NCI-H774 (cell line): ENCODE data around the gene SLC24A2.
"Not testable (repeated sequence)": the region's sequence is repeated elsewhere in the genome, so short reads cannot be mapped to it uniquely, and the experiment has no call there.

Experiments
- DNase-seq: peaks from one replicate; lab custom pipeline; 2025; lab: John Stamatoyannopoulos, UW

Gene SLC24A2

GRCh38 chr9:19788614-19789271 is at the start of gene SLC24A2:
Gene SLC24A2 (minus strand): TSS chr9:19789037.
- DNase-seq = no peak

DNA sequence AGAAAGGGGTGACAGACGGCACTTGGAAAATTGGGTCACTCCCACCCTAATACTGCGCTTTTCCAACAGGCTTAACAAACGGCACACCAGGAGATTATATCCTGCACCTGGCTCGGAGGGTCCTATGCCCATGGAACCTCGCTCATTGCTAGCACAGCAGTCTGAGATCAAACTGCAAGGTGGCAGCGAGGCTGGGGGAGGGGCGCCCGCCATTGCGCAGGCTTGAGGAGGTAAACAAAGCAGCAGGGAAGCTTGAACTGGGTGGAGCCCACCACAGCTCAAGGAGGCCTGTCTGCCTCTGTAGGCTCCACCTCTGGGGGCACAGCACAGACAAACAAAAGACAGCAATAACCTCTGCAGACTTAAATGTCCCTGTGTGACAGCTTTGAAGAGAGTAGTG is 44.5 kb upstream of the SLC24A2 start:
- not testable (repeated sequence) for DNase-seq

GRCh38 chr9:19830796-19831195 is 42.0 kb upstream of the SLC24A2 start:
- DNase-seq = no peak

DNA sequence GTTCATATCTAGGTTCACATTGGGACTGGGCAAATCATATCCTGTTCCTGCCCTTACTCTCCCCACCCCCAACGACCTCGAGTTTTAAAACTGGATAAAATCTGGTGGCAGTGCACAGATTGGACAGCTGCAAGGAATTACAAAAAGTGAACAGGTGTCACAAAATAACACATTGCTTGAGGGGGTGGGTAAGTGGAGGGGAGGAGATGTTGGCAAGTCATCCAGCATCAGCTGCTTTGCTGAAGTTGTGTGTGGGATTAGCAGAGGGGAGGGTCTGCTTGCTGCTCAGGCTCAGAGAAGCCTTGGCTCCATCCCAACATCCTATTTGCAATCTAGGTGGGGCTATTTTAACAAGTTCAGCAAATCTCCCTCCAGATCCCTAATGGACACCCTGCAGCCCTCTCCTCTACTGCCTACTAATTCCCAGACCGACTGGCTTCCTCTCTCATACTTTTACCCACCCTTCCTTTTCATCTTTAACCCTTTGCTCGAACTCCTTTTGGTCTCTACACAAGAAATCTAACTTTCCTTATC is 39.8 kb upstream of the SLC24A2 start:
- DNase-seq = no peak

GRCh38 chr9:19816769-19817168 is 27.9 kb upstream of the SLC24A2 start:
- no peak for DNase-seq

DNA sequence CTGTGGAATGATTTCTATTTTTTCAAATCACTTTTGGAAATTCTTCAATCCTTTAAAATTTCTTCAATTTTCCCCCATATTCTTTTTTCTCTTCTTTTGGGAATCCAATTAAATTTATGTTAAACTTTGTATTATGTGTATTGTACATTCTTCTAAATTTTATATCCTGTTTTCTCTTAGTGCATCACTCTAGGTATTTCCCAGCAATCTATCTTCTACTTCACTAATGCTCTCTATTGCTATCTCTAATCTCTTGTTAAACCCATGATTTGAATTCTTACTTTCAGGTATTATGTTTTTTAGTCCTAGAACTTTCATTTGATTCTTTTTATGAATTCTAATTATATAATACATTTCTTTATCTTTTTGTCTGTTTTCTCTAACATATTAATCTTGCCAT is 23.4 kb upstream of the SLC24A2 start:
- no peak for DNase-seq

DNA sequence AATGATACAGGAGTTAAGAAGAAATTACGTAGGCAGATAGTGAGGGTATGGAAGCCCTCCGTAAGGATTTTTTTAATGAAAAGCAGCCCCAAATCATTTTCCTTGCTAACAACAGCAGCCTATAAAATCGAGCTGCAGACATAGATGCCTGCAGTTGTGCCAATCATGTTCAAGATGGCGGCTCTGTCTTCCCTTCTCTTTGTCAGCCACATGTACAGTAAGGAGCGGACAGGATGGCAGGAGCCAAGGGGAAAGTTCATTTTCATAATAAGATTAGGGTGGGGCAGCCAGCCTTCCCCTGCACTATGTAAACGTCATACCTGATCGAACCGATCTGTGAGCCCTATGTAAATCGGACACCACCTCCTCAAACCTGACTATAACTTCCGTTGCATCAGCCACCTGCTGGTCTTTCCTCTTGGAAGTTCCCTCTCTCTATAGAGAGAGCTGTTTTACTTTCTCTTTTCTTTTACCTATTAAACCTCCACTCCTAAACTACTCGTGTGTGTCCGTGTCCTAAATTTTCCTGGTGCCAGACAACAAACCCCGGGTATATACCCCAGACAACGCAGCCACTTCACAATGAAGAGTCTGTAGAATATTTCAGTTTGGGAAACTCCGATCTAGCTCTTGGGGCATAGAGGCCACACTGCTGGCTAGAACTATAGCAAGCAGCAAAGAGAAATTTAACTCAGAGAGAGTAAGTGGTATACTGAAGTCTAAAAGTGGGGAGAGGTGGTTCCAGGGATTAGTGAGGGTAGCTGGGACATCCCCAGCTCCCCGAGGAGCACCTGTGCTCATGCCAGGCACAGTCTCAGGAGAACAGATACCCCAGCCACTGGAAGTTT is 20.8 kb upstream of the SLC24A2 start:
- DNase-seq = no peak

- DNase-seq = no peak
Measured at GRCh38 chr9:19807182-19807892, 18.5 kb upstream of the SLC24A2 start.

DNA sequence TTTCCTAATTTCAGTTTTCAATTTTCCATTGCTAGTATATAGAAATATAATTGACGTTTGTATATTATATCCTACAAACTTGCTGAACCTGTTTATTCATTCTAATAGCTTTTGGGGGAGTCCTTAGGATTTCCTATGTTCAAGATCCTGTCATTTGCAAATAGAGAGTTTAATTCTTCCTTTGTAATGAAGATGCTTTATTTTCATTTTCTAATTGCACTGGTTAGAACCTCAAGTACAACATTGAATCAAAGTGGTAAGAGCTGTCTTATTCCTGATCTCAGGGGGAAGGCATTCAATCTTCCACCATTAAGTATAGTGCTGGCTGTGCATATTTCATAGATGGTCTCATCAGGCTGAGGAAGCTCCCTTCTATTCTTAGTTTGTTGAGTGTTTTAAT is 15.6 kb upstream of the SLC24A2 start:
- no peak for DNase-seq

DNA sequence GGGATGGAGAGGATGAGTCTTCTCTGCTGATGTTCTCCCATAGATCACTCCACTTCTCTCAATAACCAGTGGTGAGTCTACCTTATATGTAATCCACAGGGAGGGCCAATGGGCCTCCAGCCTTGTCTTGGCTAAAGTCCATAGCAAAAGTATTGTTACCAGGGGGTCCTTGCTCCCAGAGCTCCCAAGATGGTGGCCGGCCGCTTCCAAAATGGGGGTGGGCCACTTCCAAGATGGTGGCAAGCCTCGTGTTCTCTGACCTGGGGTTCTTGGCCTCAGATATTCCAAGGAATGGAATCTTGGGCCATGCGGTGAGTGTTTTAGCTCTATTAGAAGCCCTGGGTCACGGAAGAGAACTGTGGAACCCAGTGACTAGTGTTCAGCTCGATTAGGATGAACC is 12.0 kb upstream of the SLC24A2 start:
- no peak for DNase-seq

GRCh38 chr9:19799784-19800183 is 10.9 kb upstream of the SLC24A2 start:
- DNase-seq = no peak

GRCh38 chr9:19788152-19788551 is 685 bp downstream of the SLC24A2 start:
- DNase-seq = no peak

- no peak for DNase-seq
Measured at GRCh38 chr9:19787672-19788071, 1.2 kb downstream of the SLC24A2 start.

GRCh38 chr9:19785230-19785629 is 3.6 kb downstream of the SLC24A2 start:
- DNase-seq = no peak

DNA sequence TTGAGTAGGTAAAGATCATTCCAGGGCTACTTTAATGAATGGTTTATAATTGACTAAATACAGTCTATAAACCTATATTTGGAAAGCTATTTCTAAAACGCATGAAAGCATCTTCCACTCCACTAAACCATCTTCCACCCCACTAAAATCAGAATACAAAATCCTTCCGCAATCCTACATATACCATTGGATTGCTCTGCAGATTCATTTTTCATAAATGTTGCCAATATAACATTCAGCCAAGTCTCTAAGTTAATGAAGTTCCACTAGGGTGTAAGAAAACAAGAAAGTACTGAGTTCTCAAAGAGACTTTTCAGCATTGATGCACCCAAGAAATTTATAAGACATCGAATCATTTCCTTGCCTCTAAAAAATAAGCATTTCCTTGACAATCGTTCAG is 4.7 kb downstream of the SLC24A2 start:
- DNase-seq = no peak

DNA sequence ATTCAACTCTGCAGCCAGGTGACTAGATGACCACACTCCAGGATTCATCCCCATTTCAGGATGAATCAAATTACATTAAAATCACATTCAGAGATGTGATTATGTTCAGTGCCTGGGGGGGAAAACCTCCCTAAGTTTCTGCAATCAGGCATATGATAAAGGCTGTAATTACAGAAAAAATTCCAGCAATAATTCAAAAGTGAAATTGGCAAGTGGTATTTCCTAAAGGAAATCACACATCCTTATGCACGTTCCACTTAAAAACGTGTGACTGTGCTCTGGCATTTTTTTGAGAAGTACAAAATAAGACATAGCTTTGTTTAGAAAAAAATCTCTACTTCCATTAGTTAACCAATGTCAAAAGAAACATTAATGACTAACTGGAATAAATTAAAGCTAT is 5.3 kb downstream of the SLC24A2 start:
- no peak for DNase-seq

GRCh38 chr9:19782005-19782404 is 6.8 kb downstream of the SLC24A2 start:
- no peak for DNase-seq

DNA sequence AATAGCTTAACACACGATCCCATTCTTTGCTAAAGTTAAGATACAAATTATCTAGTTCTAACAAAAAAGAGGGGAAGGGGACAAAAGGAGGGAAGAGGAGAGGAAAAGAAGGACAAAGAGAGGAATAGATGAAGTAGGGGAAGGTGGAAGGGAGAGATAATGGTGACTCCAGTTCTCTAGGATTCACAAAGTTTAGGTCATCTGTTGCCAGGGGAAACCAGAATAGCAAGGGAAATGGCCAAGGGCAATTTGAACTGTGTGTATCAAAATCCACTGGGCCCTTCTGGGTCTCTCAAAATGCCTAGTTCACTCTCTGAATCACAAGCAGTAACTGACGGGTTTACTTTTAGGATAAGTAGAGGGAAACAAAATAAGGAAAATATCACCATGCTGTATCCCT is 7.6 kb downstream of the SLC24A2 start:
- no peak for DNase-seq

GRCh38 chr9:19771446-19771845 is 17.4 kb downstream of the SLC24A2 start:
- DNase-seq = no peak

- no peak for DNase-seq
Measured at GRCh38 chr9:19770973-19771372, 17.9 kb downstream of the SLC24A2 start.

DNA sequence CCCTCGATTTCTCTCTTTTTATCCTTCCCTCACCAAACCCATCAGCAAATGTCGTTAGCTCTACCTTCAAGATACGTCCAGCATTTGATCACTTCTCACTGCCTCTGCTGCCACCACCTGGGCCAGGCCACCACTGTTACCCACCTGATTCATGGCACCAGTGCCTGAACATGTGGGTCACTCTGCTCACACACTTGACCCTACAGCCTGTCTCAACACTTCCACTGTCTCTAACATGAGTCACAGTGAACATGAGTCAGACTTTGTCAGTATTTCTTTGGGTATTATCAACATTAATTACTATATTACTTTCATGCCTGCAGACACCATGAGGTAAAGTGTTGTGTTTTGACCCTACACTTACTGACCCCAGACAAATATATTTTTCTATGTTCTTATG is 19.6 kb downstream of the SLC24A2 start:
- no peak for DNase-seq

GRCh38 chr9:19768798-19769197 is 20.0 kb downstream of the SLC24A2 start:
- no peak for DNase-seq

GRCh38 chr9:19759066-19759465 is 29.8 kb downstream of the SLC24A2 start:
- no peak for DNase-seq
